DMS153 treated with DMSO at 0.1 percent for 48 hours (cell line): Measurements from ENCODE around the gene MMP19.
"Not testable (repeated sequence)": the region's sequence is repeated elsewhere in the genome, so short reads cannot be mapped to it uniquely, and the experiment has no call there.

Source experiments
- DNase-seq: peaks from one replicate; lab custom pipeline; 2025; ENCODE audit not compliant: unreplicated experiment; lab: John Stamatoyannopoulos, UW

Gene MMP19

DNA sequence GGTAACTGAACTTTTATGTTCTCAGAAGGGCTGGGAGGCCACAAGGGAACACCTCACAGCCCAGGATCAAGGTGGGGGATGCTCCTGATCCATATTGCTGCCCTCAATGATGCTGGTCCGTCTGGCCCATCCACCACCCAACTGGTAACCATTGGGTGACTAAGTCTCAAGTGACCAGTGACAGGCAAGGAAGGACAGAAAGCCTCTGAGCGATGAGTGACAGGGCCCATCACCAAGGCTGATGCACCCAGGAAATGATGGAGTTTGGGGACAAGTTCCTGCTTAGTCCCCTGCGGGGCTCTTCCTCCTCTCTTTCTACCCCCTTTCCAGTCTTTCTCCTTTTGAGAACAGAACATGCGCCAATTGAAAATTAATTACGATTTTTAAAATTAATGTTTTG, 2.6 kb upstream of the MMP19 start:
- no peak for DNase-seq

DNA sequence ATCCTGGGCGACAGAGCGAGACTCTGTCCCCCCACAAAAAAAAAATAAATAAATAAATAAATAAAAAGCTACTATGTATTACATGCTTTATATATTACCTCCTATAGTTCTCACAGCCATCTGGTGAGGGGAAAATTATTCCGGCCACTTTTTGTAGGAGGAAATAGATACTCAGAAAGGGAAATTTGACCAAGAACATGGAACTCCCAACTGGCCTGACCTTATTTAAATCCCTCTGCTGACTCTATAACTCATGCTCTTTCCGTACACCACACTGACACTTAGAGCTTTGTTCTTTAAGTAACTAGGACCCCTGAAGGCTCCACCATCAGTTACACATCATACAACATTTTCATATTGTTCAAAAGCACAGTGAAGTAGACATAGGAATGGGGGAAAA, 2.2 kb upstream of the MMP19 start:
- DNase-seq: no peak

DNA sequence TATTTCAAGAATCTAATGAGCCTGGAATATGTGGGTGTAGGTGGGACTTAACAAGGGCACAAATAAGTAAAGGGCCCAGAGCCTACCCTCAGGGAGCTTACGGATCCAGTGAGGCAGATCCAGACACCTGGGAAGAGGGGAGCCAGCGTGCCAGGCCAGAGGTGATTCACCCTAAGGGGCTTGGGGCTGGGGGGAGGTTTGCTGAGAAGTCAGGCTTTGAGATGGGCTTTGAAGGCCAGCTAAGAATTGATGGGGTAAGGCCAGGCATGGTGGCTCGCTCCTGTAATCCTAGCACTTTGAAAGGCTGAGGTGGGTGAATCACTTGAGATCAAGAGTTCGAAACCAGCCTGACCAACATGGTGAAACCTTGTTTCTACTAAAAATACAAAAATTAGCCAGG, 695 bp upstream of the MMP19 start:
- DNase-seq: no peak

DNA sequence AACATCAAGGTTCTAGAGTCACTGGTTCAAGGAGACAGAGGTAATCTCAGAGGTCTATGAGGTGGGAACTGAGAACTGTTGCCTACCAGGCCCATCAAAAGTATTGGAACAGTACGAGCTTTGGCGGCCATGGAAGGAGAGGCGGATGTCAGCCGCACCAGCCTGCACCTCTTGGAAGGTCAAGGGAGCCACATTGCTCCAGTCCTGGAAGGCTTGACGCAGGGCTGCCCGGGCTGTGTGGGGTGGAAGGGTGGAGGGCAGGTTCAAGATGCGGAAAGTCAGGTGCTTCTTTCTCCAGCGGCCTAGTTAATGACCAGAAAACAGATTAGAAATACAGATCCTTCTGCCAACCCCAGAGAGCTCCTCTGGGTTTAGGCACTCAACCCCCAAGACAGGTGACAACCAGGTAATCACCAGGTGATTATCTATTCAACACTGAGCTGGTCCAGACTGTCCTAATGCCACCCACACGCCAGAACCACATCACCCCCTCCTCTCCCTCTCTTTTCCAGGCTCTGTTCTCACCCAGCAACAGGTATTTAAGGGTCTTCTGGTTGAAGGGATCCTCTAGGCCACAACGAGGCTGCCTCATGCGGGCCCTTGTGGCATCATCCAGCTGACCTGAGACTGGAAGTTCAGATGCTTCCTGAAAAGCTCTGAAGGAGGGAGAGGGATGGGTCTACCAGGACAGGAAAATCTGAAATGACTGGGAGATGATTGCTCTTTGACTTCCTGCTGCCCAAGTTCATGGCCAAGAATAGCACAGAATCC, 2.0 kb downstream of the MMP19 start:
- DNase-seq: no peak

DNA sequence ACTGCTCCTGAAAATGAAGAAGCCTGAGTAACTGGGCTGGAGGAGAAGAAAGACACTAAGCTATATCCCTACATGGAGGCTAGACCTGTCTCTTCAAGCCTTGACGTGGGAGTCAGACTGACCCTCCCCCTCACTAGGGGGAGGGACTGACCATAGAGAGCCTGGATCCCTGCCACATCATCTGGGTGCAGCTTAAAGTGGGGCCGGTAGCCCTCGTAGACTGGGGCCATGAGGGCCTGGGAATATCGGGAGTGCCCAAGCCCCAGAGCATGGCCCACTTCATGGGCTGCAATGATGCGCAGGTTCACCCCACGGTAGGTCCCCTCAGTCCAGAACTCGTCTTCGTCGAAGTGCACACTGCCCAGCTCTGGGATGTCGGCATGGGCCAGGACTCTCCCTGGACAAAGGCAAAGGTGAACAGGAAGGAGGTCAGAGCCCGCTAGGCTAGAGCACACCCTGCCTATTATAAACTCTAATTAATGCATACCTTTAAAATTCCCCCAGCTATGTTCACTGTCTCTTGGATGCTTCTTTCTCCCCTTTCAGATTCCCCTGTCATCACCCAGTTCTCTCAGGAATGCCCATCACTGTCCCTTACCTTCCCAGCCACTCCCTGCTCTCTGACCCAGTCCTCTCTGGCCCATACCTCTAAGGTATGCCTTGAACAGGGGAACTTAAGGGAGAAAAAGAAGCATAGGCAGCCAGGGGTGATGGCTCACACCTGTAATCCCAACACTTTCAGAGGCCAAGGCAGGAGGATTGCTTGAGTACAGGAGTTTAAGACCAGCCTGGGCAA, 3.2 kb downstream of the MMP19 start:
- no peak for DNase-seq

DNA sequence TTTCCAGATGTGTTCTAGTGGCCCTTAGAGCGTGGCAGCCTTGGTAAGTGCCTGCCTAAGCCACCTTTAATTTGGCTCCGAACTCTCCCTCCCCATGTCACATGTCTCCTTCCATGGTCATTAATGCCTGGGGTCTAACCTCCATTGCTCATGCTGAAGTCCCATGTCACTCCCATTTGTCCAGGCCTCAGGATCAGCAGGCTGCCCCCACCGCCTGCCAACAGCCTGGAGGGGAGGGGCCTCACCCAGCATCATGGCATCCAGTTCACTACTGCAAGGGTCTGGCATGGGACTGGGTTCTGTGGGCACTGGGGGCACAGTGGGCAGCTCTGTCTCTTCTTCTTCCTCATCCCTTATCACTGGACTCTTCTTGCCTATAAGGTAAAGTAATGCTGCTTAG, 4.4 kb downstream of the MMP19 start:
- no peak for DNase-seq

DNA sequence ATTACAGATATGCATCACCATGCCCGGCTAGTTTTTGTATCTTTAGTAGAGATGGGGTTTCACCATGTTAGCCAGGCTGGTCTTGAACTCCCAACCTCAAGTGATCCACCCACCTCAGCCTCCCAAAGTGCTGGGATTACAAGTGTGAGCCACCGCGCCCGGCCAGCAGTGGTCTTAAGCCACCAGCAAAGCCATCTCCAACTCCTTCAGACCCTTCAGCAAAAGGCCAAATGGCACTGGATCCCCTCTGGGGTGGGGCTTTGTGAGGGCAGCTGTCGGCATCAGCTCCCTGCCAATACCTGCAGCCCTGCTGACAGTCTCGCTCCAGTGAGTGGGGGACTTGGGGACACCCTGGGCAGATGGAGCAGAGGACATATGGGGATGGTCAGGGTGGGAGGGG, 8.3 kb downstream of the MMP19 start:
- DNase-seq: not testable (repeated sequence)

DNA sequence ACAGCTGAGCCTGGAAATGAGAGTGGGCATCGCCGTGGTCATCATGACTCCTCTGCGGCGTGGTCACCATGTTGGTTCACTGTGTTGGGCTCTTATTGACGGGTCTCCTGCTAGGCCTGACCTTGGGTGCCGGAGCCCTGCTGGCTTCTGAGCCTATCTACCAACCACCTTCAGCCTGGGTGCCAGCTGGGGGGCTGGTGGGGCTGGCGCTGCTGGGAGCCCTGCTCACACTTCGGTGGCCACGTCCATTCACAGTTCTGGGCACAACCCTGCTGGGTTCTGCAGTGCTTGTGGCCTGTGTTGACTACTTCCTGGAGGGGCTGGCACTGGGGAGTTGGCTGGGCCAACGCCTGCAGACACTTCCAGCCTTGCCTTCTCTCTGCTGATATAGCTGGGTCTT, 9.7 kb downstream of the MMP19 start:
- no peak for DNase-seq

DNA sequence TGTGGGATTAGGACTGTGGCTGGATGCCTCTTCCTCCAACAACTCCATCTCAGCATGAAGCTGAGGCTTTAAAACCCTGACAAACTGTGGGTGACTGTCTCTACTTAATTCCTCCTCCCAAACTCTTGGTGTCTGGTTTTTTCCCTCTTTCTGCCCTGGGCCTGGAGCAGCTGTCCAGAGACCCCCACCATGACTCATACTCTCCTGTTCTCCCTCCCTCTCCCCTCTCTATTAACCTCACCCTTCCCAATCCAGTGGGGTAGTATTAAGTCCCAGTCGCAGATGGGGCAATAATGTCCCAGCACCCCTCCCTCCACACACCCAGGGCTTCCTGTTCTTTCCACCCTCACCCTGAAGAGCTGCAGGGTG, 11.3 kb downstream of the MMP19 start:
- DNase-seq: no peak

DNA sequence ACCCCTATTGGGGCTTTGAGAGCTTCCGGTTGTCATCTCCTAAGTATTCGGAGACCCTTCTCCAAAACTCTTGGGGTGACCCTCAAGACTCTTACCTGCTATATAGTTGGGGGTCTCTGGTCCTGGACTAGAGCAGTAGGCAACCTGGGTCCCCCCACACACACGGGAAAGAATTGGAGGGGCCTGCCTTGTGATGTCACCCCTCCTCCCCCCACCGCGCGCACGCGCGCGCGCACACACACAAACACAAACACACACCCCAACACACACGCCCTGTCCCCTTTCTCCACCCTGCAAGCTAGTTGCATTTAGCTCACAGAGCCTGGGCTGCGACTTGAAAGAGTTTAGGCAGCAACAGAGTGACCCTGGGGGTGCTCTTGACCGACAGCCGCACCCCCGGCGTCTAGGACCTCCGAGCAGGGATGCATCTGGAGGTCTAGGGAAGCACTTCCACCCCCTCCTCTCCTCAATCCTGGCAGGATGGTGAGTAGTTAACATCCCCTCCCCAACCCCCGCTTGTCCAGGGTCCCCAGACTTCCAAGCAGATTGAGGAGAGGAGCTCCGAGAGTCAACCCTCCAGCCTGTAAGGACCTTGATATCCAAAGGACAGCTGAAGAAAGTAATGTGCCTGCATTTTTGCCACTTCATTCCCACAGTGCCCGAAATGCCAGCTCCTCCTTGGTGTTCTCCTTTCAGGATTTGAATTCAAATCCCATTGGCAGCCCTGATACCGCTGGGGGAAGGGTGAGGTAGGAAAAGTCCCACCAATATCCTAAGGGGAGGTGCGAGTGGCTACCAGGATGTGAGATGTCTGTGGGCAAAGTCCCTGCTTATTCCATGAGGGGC, 11.9 kb downstream of the MMP19 start:
- no peak for DNase-seq

DNA sequence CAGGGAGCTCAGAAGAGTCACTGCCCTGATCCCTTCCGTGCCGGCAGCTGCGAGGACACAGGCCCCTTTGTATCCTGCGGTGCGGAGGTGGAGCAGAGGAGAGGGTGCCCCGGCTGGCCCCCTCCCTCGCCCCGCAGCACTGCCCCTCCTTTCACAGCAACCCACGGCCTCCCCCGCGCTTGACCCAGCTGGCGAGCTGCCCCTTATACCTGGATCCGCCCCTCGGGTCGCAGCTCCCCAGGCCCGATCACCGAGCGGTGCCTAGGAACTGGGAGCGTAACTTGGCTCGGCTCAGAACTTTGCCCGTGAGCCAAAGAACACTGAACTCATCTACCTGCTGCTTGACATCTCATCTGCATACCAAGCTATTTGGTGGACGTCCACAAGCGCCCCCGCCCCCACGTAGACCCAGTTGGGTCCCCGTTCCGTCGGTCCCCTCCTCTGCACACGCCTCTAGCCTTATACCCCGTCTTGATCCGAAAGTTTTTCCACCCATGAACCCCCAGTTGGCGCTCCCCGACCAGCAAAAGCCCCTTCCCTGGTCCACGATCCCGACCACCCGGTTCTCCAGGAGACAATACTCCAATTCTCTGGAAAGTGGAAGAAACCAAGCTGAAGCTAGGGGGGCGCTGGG, 12.7 kb downstream of the MMP19 start:
- DNase-seq: peak; percentile 2

DNA sequence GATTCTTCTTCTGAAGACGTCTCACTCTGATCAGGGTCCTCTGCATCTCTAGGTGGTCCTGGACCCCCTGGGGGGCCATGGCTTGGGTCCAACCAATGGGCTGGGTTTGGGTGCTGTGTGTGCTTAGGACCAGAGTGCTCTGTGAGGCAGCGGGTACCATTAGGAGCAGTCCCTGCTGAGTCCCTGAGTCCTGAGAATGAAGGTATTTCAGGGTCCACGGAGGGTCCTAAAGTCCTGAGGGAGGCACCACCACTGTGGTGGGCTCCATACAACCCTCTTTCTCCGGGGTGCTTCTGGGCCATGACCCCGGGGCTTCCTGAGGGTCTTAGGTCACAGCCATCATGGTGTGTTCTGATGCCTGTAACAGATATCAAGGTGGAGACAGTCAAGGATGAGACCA, 14.4 kb downstream of the MMP19 start:
- DNase-seq: no peak

DNA sequence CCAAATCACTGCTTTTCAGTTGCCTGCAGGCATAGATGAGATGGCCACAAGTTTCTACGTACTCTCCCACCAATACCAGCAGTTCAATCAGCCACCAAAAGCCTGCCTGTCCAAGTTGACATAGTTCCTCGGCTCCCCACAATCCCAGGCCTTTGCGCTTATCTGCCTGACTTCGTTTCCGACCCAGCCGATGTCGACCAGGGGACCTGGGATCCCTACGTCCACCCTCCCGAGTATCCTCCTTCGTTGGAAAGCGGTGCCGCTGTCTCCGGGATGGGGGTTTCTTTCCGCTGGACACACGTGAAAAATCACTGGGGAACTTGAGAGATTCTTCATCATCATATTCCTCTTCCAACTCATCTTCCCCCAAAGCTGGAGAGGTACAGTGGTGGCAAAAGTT, 14.9 kb downstream of the MMP19 start:
- no peak for DNase-seq

DNA sequence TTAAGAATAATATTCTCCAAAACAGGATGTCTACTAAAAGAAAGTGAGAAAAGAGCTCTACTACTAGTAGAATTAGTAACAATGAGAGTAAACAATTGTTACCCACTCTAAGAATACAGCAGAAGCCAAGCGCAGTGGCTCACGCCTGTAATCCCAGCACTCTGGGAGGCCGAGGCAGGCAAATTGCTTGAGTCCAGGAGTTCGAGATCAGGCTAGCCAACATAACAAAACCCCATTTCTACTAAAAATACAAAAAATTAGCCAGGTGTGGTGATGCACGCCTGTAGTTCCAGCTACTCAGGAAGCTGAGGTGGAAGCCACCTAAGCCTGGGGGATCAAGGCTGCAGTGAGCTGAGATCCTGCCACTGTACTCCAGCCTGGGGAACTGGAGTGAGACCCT, 18.0 kb downstream of the MMP19 start:
- DNase-seq: no peak

DNA sequence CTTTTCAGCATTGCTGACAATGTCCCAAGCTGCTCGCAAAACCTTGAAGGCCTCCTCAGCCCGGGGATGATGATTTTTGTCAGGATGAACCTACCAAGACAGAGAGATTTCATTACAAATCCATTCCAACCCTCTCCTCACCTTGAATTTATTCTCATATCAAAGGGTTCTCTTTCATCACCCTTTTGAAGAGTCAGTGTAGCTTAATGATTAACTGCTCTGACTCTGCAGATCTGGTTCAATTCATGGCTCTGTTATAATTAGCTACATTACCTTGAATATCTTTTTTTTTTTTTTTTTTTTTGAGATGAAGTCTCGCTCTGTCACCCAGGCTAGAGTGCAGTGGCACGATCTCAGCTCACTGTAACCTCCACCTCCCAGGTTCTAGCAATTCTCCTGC, 19.3 kb downstream of the MMP19 start:
- no peak for DNase-seq

DNA sequence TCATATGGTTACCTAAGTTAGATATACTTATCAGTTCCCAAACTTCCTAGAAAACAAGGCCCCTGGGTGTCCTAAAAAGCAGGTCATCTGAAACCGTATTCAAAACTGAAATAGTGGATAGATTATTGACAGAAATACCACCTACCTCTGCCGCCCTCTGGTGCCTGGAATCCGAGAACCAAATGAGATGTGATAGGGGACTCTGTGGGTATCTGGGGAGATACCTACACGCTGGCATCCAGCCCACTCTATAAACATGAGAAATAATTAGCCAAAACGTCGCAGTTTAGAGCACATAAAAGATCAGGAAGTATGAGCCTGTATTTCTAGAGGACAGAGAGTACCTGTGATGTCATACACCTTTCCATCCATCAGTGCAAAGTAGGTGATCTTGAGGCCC, 20.5 kb downstream of the MMP19 start:
- no peak for DNase-seq

DNA sequence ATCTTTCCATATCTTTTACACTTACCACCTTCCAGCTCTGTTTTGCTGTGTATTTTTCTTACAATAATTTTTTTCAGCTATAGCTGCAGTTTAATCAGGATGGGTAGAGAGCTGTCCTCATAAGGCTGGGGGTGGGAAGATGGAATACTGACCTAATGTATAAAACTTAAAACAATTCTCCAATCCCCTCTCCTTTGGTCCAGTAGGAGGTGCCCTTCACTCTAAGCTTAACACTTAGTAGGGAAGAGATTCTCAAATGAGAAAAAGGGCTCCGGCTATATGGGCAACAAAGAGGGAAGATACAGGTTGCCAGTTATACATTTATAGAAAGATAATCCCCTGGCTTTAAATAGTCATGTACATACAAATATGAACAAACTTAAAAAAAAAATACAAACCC, 22.1 kb downstream of the MMP19 start:
- DNase-seq: no peak

DNA sequence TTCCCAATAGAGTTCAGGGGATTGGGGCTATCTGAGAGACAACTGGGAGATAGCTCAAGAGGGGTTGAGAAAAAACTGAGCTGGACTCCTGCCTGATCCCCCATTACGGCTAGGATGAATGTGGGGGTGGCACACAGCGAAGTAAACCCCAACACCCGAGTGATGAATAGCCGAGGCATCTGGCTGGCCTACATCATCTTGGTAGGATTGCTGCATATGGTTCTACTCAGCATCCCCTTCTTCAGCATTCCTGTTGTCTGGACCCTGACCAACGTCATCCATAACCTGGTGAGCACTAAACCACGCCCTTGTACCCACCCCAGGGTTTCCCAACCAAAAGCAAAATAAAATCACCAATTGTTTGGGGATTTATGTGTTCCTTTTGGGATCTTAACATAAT, 23.9 kb downstream of the MMP19 start:
- DNase-seq: no peak

DNA sequence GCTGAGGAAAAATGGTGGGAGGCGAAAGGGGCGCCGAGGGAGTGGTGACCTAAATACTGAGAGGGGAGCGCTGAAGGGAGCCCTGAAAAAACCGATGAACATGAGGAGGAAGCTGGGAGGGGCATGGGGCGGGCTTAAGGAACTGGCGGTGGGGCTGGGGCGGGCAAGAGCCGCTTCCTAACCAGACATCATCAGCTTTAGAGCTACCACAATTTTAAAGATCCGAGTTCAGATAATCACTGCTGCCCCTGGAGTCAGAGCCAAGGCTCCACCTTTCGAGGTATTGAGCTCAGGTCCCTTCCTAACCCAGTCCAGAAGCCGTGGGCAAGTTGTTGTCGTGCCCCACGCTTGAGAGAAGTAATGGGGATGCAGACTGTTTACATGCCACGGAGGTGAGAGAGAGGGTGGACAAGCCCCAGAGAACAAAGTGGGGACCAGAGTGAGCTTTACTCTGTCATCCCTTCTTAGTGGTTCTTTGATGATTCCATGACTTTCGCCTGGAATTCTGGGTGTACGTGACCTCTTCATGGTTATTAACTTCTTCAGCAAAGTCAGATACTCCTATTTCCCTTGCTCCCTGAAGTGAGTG, 24.5 kb downstream of the MMP19 start:
- DNase-seq: no peak

DNA sequence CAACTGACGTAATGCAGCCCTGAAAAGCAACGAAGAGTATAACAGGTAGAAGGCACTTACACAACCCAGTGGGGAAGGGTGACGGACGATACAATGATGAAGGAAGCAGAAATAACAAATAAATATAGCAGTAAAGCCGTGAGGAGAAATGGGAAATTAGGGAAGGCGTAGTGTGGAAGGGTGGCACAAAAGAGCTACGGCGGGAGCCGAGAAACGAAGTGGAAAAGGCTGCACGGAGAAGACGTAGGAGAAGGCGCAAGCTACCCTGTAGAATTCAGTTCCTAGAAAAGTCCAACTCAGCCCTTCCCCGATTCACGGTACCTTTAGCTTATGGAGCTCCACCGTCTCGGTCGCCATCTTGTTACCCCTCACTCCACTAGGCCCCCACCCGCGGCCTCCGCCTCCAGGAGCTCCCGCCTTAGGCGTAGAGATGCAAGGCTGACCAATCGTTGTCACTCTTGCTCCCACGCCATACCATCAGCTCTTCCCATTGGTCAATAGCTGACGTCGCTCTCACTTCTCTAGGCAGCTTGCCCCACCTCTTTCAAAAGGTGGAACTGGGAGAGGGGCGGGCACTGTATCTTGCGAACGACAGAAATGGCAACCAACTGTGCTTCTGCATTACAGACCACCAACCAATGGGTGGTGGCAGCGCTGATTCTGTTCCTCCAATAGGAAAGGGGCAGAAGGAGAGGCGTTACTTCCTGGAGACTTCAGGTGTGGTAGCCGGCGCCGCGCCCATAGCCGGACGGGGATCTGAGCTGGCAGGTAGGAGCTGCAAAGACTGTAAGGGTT, 25.2 kb downstream of the MMP19 start, which contains the start of the genes ORMDL2 and SARNP:
ORMDL2 (plus strand) TSS at position 697 of the 795 bp plus-strand sequence. CDS start 959 bp downstream, outside the sequence.
SARNP (minus strand) TSS at position 380 of the 795 bp plus-strand sequence; CDS start at position 357, 23 bp downstream.
- DNase-seq: peak; percentile 98
